Fibroblast of pulmonary artery (primary cell): ENCODE results near the gene KAT6B.

Experiments used
- DNase-seq: peaks from one replicate; pipeline ENCODE4 v3.0.0-alpha.2; 2010; ENCODE audit warnings: low read depth
- H3K4me3 ChIP-seq: replicated peaks from 2 replicates; pipeline ENCODE4 v1.5.1; 2011; ENCODE audit warnings: low read depth, mild to moderate bottlenecking, control low read depth, low read length, moderate library complexity
- CTCF ChIP-seq: IDR thresholded peaks from 2 replicates; pipeline ENCODE4 v1.5.1; 2011; ENCODE audit warnings: mild to moderate bottlenecking, control low read depth, low read length, inconsistent platforms; ENCODE audit errors: missing control alignments

The KAT6B gene

GRCh38 chr10:74814797-74815196, 11.6 kb upstream of the KAT6B start:
- no peak for TF ChIP-seq CTCF
- no peak overlapping the region for H3K4me3 ChIP-seq
- DNase-seq, result no peak

GRCh38 chr10:74816824-74817498, 9.4 kb upstream of the KAT6B start:
- TF ChIP-seq CTCF, result no peak
- no peak for DNase-seq
- no peak overlapping the region for H3K4me3 ChIP-seq

- no peak for TF ChIP-seq CTCF
- H3K4me3 ChIP-seq, result no peak overlapping the region
- DNase-seq, result no peak
Measured at GRCh38 chr10:74821501-74821900, 4.9 kb upstream of the KAT6B start.

GRCh38 chr10:74822101-74822500, 4.3 kb upstream of the KAT6B start:
- TF ChIP-seq CTCF, result no peak
- DNase-seq, result no peak
- H3K4me3 ChIP-seq, result no peak overlapping the region

- DNase-seq, result peak; percentile 21
- no peak overlapping the region for H3K4me3 ChIP-seq
- no peak for TF ChIP-seq CTCF
Measured at GRCh38 chr10:74822521-74823089, 3.8 kb upstream of the KAT6B start.

GRCh38 chr10:74823791-74824183, 2.6 kb upstream of the KAT6B start:
- no peak for TF ChIP-seq CTCF
- DNase-seq, result no peak
- no peak overlapping the region for H3K4me3 ChIP-seq
